K562 (cell line): ENCODE results near the gene FAM187B. TPM values are rescaled to one million over a fixed set of nuclear protein-coding genes. Genes with fewer than 3 reads are reported as not detected.

Experiments used
- BCLAF1 ChIP-seq, 2 experiments: fragments of 450-650 bp in 1 of 2; IDR thresholded peaks; 2 replicates each; pipeline ENCODE4 v1.6.1; 2011 to 2017; ENCODE audit warnings: low read depth in 2 of 2, antibody characterized with exemption in 1 of 2, borderline replicate concordance in 1 of 2, low read length in 1 of 2, mild to moderate bottlenecking in 1 of 2, mixed read lengths in 1 of 2; ENCODE audit not compliant: control insufficient read depth in 1 of 2
- HDGF ChIP-seq: fragments of 450-650 bp; IDR thresholded peaks from 2 replicates; pipeline ENCODE4 v1.6.1; 2016
- PML ChIP-seq: IDR thresholded peaks from 2 replicates; pipeline ENCODE4 v1.6.1; 2012; ENCODE audit warnings: low read length, inconsistent platforms
- SMAD4 ChIP-seq: fragments of 250-450 bp; sonication (Bioruptor Pico); conservative IDR thresholded peaks from 2 replicates; pipeline ENCODE4 v1.8.0; 2021; ENCODE audit warnings: inconsistent platforms, mild to moderate bottlenecking, moderate library complexity
- ZNF589 ChIP-seq: fragments of 200-800 bp; sonication (Bioruptor generic); IDR thresholded peaks from 2 replicates; pipeline ENCODE4 v1.6.1; 2016; ENCODE audit warnings: low read depth, missing genetic modification characterization, missing compliant biosample characterization
- polyA plus RNA-seq, 8 experiments: library from polyadenylated mRNA; depleted of rRNA in 4 of 8; stranded (reverse) in 5 of 8; unstranded in 3 of 8; fragments of >200 nt; fragmentation: Nextera tagmentation in 2 of 8; fragmentation: Illumina TruSeq in 1 of 8; extraction: Ambion mirVana in 2 of 8; extraction: Trizol in 1 of 8; gene quantifications; 2 replicates each; pipeline versions ENCODE4 v1.2.1 to v1.2.3, GENCODE V29; 2011 to 2014; ENCODE audit warnings: inconsistent platforms in 1 of 8, missing spikeins in 1 of 8
- total RNA-seq, 7 experiments: library from RNA; depleted of rRNA in 6 of 7; stranded (reverse); fragments of >200 nt in 6 of 7; fragmentation: Illumina TruSeq in 2 of 7; extraction: Trizol in 2 of 7; gene quantifications; 2 replicates each; pipeline versions ENCODE4 v1.2.1 to v1.2.3, GENCODE V29; 2011 to 2021; ENCODE audit warnings: low replicate concordance in 1 of 7
- TF ChIP-seq, protein P1 (sequence below), 2 experiments: fragments of 450-650 bp; formaldehyde crosslinking in 1 of 2; IDR thresholded peaks; 2 replicates each; pipeline versions ENCODE4 v1.4.0 to v1.6.1; 2014 to 2020; ENCODE audit warnings: mild to moderate bottlenecking in 2 of 2, borderline replicate concordance in 1 of 2, low read depth in 1 of 2

Gene FAM187B
- total and polyA plus RNA-seq, 9 of the 15 experiments (the other 6 are each of a cell fraction or from before 2014, with no cell fraction given): 0.04 to 0.09 TPM; not detected in 7

DNA sequence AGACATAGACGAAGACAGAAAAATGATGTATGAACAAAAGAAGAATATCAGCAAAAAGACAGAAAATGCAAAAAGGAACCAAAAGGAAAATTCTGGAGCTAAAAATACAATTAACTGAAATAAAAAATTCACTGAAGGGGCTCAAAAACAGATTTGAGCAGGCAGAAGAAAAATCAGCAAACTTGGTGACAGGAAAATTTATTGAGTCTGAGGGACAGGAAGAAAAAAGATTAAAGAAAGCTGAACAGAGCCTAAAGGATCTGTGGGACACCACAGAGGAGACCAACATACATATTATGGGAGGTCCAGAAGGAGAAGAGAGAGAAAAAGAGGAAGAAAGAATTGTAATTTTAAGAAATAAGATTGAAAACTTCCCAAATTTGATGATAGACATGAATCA is 12.9 kb upstream of the FAM187B start (continued):
- TF ChIP-seq, protein P1, sequence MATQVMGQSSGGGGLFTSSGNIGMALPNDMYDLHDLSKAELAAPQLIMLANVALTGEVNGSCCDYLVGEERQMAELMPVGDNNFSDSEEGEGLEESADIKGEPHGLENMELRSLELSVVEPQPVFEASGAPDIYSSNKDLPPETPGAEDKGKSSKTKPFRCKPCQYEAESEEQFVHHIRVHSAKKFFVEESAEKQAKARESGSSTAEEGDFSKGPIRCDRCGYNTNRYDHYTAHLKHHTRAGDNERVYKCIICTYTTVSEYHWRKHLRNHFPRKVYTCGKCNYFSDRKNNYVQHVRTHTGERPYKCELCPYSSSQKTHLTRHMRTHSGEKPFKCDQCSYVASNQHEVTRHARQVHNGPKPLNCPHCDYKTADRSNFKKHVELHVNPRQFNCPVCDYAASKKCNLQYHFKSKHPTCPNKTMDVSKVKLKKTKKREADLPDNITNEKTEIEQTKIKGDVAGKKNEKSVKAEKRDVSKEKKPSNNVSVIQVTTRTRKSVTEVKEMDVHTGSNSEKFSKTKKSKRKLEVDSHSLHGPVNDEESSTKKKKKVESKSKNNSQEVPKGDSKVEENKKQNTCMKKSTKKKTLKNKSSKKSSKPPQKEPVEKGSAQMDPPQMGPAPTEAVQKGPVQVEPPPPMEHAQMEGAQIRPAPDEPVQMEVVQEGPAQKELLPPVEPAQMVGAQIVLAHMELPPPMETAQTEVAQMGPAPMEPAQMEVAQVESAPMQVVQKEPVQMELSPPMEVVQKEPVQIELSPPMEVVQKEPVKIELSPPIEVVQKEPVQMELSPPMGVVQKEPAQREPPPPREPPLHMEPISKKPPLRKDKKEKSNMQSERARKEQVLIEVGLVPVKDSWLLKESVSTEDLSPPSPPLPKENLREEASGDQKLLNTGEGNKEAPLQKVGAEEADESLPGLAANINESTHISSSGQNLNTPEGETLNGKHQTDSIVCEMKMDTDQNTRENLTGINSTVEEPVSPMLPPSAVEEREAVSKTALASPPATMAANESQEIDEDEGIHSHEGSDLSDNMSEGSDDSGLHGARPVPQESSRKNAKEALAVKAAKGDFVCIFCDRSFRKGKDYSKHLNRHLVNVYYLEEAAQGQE (IDR thresholded peaks at IDR 0.05; ENCODE audit: borderline replicate concordance): no peak
- TF ChIP-seq, protein P1 (CRISPR knock-in tag; IDR thresholded peaks at IDR 0.05; ENCODE audit: low read depth): no peak
- TF ChIP-seq BCLAF1 (IDR thresholded peaks at IDR 0.05; ENCODE audit: borderline replicate concordance in 1 of 2, control insufficient read depth in 1 of 2, low read depth in 2 of 2, low read length in 1 of 2): no peak
- no peak for TF ChIP-seq PML
- TF ChIP-seq ZNF589 (CRISPR knock-in tag): no peak
- no peak for TF ChIP-seq SMAD4
- no peak for TF ChIP-seq HDGF
